Esophagus squamous epithelium (tissue), 5 donors: ENCODE data around the gene PTPRM. TPM values are rescaled to one million over a fixed set of nuclear protein-coding genes. Genes with fewer than 3 reads are reported as not detected.

Source experiments
- DNase-seq: peaks from one replicate; lab custom pipeline; 2025; lab: John Stamatoyannopoulos, UW
- H3K27ac ChIP-seq, 4 donors: fragments of 200-600 bp; sonication (generic); one replicate each; pipeline ENCODE4 v1.5.1; 2016 to 2019; ENCODE audit warnings: mild to moderate bottlenecking in 1 of 4
- H3K27me3 ChIP-seq, 4 donors: fragments of 200-600 bp; sonication (generic); 1 replicate in 3 of 4; 2 replicates in 1 of 4; pipeline versions ENCODE4 v1.5.1 to v1.6.0; 2017 to 2021; ENCODE audit warnings: antibody characterized with exemption in 1 of 4
- H3K36me3 ChIP-seq, 3 donors: fragments of 200-600 bp; sonication (generic); one replicate each; pipeline ENCODE4 v1.5.1; 2016 to 2019
- H3K4me1 ChIP-seq, 3 donors: fragments of 200-600 bp; sonication (generic); one replicate each; pipeline ENCODE4 v1.5.1; 2017 to 2019
- H3K4me3 ChIP-seq, 4 donors: fragments of 200-600 bp; sonication (generic); 1 replicate in 3 of 4; 2 replicates in 1 of 4; pipeline ENCODE4 v1.5.1; 2016 to 2019; ENCODE audit warnings: mild to moderate bottlenecking in 2 of 4, moderate library complexity in 1 of 4
- H3K9me3 ChIP-seq, 3 donors: fragments of 200-600 bp; sonication (generic); one replicate each; pipeline ENCODE4 v1.5.1; 2016 to 2019
- CTCF ChIP-seq, 6 experiments: fragments of 450-650 bp in 4 of 6; fragments of 200-600 bp in 2 of 6; sonication (generic) in 2 of 6; IDR thresholded peaks; one replicate each; pipeline ENCODE4 v1.5.1; 2016 to 2019; ENCODE audit warnings: antibody characterized with exemption in 6 of 6, mild to moderate bottlenecking in 4 of 6, moderate library complexity in 4 of 6
- POLR2A ChIP-seq, 4 donors: fragments of 450-650 bp; IDR thresholded peaks; one replicate each; pipeline ENCODE4 v1.6.1; 2017; ENCODE audit warnings: antibody characterized with exemption in 4 of 4, mild to moderate bottlenecking in 4 of 4, moderate library complexity in 3 of 4
- WGBS, 2 donors: methylation state at CpG; one replicate each; pipeline ENCODE4 v1.1.5; 2018; 5-methylcytosine and 5-hydroxymethylcytosine counted together
- intact Hi-C: fragments of 100-400 bp; cut with DNase I; formaldehyde crosslinking; loops from one replicate; pipeline ENCODE4 v1.15.0; 2022
- total RNA-seq, 4 donors: library from RNA; depleted of rRNA; stranded (reverse); fragments of >200 nt; gene quantifications; one replicate each; pipeline ENCODE4 v1.1.0, GENCODE V29; 2016
- donor health status: DM: yes; HTN: yes; CAD: no.

The PTPRM gene
- total RNA-seq, 4 donors from 2014 or later: 6.5 to 38.7 (median 11.1) TPM

- intact Hi-C loops: no loop called here
- Histone ChIP-seq H3K27me3 (no peaks in the 10 kb centered on the region), H3K4me3 (no peak overlapping the region), H3K36me3 (no peaks in the 10 kb centered on the region), H3K27ac (no peak overlapping the region), H3K4me1 (peaks cover 0 to 10% (median 0%) of the 10 kb centered on the region in 3 donors), H3K9me3 (peaks cover 0 to 15% (median 13%) of the 10 kb centered on the region in 3 donors)
- WGBS, 2 donors: 87 to 88% methylated on average over 5 of the region's 5 CpGs
- DNase-seq: no peak
- TF ChIP-seq POLR2A (IDR thresholded peaks at IDR 0.05) (no peak), CTCF (IDR thresholded peaks at IDR 0.05) (no peak)
Observed at GRCh38 chr18:7814754-7815315, 247.7 kb downstream of the PTPRM start.

GRCh38 chr18:7815787-7816186 lies 248.7 kb downstream of the PTPRM start:
- intact Hi-C loops: no loop called here
- H3K4me3 ChIP-seq: no peak overlapping the region
- no peaks in the 10 kb centered on the region for H3K27me3 ChIP-seq
- H3K27ac ChIP-seq: no peak overlapping the region
- WGBS, 2 donors: 60 to 75% methylated on average over 2 of the region's 2 CpGs
- peaks cover 0 to 15% (median 13%) of the 10 kb centered on the region in 3 donors for H3K9me3 ChIP-seq
- no peaks in the 10 kb centered on the region for H3K36me3 ChIP-seq
- TF ChIP-seq POLR2A (IDR thresholded peaks at IDR 0.05) (no peak), CTCF (IDR thresholded peaks at IDR 0.05) (no peak)
- DNase-seq: no peak
- H3K4me1 ChIP-seq: peaks cover 0 to 10% (median 0%) of the 10 kb centered on the region in 3 donors

DNA sequence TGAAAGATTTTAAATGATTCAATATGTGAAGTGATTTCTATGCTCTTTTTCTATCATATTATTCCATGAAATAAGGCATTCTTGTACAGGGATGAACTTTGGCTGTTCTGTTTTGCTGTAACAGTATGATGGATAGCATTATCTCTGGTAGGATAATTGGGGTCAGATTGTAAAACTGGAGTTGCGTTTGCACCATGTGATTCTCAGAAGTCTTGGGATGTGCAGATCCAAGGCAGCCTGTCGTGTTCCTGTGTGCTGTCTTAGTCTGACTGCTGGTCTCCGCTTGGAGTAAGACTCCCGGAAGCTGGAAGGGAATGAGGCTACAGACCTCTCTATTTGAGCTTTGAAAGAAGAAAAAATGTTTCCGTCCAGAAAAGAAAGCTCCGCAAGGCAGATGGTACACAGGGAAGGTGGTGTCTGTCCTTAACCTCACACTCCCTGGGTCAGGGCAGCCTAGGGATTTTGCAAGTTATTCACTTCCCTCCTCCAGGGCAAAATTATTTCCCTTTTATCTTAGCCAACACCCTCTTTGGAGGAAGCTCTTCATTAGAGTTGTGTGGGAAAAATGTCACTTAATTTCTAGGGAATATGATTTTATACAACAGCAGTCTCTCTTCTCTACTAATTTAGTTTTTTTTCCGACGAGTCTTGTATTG lies 250.6 kb downstream of the PTPRM start:
- Histone ChIP-seq H3K9me3 (peaks cover 0 to 15% (median 13%) of the 10 kb centered on the region in 3 donors), H3K36me3 (no peaks in the 10 kb centered on the region), H3K4me1 (peaks cover 0 to 10% (median 0%) of the 10 kb centered on the region in 3 donors), H3K27me3 (no peaks in the 10 kb centered on the region), H3K4me3 (no peak overlapping the region), H3K27ac (no peak overlapping the region)
- no peak for DNase-seq
- intact Hi-C loops: no loop called here
- WGBS, 2 donors: 67 to 73% methylated on average over 8 of the region's 8 CpGs
- TF ChIP-seq CTCF (IDR thresholded peaks at IDR 0.05) (no peak), POLR2A (IDR thresholded peaks at IDR 0.05) (no peak)

DNA sequence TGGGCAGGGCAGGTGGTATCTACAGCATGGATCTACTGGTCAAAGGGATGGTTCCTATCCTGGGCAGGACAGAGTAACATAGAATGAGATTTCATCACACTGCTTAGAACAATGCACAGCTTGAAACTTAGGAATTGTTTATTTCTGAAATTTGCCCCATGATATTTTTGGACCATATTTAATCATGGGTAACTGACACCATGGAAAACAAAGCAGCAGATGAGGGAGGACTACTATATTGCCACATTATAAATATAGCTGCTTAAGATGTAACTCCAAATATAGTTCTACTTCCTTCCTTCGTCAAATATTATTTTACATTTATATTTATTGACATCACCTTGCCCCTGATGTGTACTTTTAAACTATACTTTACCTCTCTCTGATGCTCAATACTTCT lies 254.7 kb downstream of the PTPRM start:
- Histone ChIP-seq H3K36me3 (no peaks in the 10 kb centered on the region), H3K4me3 (no peak overlapping the region), H3K27ac (no peak overlapping the region), H3K9me3 (no peaks in the 10 kb centered on the region), H3K4me1 (peaks cover 0 to 16% (median 4%) of the 10 kb centered on the region in 3 donors), H3K27me3 (no peaks in the 10 kb centered on the region)
- TF ChIP-seq POLR2A (IDR thresholded peaks at IDR 0.05) (no peak), CTCF (IDR thresholded peaks at IDR 0.05) (no peak)
- intact Hi-C loops: no loop called here
- no peak for DNase-seq
- WGBS, 2 donors: 68 to 75% methylated on average over 1 of the region's 1 CpG
